Activated CD4-positive, alpha-beta T cell treated with anti-CD3 and anti-CD28 coated beads, Interleukin-2, amount 50 U/mL, for 48 hours (primary cell): ENCODE measurements around the gene PCSK5.
"Not testable (repeated sequence)": the region's sequence is repeated elsewhere in the genome, so short reads cannot be mapped to it uniquely, and the experiment has no call there.

Source experiments
- DNase-seq, 2 experiments: peaks; one replicate each; pipeline ENCODE4 v3.0.0-alpha.2; 2020

Gene PCSK5

GRCh38 chr9:76289703-76290102 lies 399.2 kb downstream of the PCSK5 start:
- no peak for DNase-seq

- DNase-seq: no peak
These were observed 400.1 kb downstream of the PCSK5 start for GRCh38 chr9:76290555-76290954.

- DNase-seq: no peak
These were observed 401.8 kb downstream of the PCSK5 start for GRCh38 chr9:76292246-76292645.

GRCh38 chr9:76292658-76293057 lies 402.2 kb downstream of the PCSK5 start:
- no peak for DNase-seq

GRCh38 chr9:76294301-76294700 lies 403.8 kb downstream of the PCSK5 start:
- DNase-seq: no peak

GRCh38 chr9:76296561-76297310 lies 406.3 kb downstream of the PCSK5 start:
- no peak for DNase-seq

DNA sequence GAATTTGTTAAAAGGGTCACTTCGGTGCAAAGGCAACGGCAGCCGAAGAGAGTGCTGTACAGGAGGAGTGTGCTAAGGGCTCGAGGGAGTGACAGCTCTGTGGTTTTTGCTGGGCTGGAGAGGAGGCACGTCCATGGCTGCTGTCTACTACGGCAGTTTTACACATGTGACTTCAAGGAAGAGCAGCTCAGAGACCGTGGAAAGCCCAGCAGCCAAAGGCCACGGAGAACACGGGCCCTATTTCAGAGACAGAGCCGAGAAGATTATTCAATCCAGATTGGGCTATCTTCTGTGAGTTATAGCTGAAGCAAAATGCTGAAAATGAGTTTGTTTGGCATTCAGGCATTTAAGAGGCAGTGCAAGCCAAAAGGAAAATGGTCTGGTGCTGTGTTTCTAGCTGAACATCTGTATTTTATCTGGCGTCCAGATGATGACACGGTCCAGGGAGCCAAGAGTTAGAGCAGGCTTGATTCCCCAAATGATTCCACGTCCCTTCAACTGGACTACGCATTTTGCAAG lies 407.3 kb downstream of the PCSK5 start:
- no peak for DNase-seq

DNA sequence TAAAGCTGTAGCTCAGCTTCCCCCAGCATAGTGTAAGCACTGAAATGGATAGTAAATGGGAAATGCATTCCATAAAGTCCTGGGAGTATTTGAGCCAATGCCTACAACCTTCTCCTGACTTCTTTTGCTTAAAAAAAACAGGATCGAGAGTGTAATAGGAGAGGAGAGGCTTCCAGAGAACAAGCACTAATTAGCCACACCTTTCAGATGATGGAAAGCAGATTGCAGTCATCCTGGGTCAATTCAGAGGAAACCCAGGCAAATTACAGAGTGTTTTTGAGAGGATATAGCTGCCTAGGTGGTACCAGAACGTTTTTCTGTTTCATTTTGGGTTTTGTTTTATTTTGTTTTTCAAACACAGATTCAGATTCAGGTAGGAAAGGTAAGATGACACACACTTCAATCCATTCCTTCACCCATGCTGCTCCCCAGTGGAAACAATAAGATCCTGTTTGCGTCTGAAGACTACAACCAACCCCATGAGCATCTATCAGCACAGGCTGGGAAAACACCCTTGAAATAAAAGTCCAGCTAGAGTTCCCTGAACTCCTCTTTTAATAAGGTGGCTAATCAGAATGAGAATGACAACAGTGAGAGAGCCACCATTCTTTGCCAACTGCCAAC lies 408.2 kb downstream of the PCSK5 start:
- no peak for DNase-seq

DNA sequence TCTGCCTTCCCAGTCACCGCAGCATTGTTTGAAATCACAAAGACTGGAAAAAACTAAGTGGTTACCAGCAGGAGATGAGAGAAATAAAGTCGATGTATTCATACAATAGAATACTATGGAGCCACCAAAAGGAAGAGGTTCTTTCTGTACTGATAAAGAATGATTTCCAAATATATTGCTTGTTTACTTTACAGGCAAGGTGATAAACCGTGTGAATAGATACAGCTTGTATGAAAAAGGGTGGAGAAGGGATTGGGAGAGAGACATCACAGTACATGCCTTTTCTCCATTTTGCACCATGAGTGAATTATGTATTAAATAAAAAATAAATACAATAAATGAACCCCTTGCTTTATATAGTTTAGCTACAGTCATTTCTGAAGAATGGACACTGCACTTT lies 412.1 kb downstream of the PCSK5 start:
- DNase-seq: no peak

- no peak for DNase-seq
These were observed 412.6 kb downstream of the PCSK5 start for GRCh38 chr9:76302947-76303550.

- DNase-seq: not testable (repeated sequence)
These were observed 416.6 kb downstream of the PCSK5 start for GRCh38 chr9:76307047-76307446.

- no peak for DNase-seq
These were observed 420.1 kb downstream of the PCSK5 start for GRCh38 chr9:76310577-76310976.

GRCh38 chr9:76310991-76311390 lies 420.5 kb downstream of the PCSK5 start:
- no peak for DNase-seq

- DNase-seq: no peak
These were observed 421.1 kb downstream of the PCSK5 start for GRCh38 chr9:76311537-76311936.

- no peak for DNase-seq
These were observed 423.3 kb downstream of the PCSK5 start for GRCh38 chr9:76313771-76314170.

GRCh38 chr9:76314321-76314720 lies 423.8 kb downstream of the PCSK5 start:
- no peak for DNase-seq

DNA sequence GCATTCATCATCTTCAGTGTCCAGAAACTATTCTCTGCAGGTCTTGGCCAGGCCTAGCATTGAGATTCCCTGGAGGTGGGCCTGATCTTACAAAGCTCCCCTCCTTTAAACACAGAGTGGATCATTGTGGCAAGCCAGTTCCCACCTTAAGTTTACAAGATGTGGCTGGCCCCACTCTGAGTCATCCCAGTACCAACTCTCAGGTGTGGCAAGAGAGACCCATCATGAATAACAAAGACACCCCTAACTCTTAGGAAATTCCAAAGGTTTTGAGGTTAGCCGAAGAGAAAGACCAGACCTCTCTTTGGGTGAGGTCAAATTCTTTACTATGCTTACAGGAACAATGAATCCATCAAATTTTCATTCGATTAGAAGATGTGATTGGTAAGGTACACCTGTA lies 425.6 kb downstream of the PCSK5 start:
- no peak for DNase-seq

DNA sequence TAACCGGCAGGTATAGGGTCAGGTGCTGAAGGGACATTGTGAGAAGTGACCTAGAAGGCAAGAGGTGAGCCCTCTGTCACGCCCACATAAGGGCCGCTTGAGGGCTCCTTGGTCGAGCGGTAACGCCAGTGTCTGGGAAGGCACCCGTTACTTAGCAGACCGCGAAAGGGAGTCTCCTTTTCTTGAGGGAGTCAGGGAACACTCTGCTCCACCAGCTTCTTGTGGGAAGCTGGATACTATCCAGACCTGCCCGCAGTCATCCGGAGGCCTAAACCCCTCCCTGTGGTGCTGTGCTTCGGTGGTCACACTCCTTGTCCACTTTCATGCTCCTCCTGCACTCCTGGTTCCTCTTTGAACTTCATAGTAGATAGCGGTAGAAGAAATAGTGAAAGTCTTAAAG lies 429.0 kb downstream of the PCSK5 start:
- DNase-seq: not testable (repeated sequence)

GRCh38 chr9:76321195-76321828 lies 430.8 kb downstream of the PCSK5 start:
- no peak for DNase-seq

GRCh38 chr9:76322810-76323209 lies 432.3 kb downstream of the PCSK5 start:
- DNase-seq: no peak

DNA sequence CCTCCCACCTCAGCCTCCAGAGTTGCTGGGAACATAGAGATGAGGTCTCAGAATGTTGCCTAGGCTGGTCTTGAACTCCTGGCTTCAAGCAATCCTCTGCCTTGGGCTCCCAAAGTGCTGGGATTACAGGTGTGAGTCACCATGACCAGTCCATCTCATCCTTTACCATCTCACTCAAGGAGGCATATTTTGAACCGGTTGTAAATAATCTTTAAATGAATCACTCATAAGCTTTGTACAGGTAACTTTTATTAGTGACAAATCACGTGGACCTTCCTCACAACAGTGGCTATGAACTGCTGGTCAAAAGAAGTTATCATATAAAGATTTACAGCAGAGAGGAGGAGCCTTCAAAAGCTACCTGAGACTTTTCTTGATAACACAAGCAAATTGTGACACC lies 433.0 kb downstream of the PCSK5 start:
- no peak for DNase-seq

DNA sequence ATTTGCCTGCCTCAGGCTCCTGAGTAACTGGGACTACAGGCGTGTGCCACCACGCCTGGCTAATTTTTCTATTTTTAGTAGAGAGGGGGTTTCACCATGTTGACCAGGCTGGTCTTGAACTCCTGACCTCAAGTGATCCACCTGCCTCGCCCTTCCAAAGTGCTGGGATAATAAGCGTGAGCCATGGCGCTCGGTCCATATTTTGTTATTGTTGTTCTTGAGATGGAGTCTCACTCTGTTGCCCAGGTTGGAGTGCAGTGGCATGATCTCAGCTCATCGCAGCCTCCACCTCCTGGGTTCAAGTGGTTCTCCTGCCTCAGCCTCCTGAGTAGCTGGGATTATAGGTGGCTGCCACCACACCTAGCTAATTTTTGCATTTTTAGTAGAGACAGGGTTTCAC lies 433.6 kb downstream of the PCSK5 start:
- DNase-seq: not testable (repeated sequence)

DNA sequence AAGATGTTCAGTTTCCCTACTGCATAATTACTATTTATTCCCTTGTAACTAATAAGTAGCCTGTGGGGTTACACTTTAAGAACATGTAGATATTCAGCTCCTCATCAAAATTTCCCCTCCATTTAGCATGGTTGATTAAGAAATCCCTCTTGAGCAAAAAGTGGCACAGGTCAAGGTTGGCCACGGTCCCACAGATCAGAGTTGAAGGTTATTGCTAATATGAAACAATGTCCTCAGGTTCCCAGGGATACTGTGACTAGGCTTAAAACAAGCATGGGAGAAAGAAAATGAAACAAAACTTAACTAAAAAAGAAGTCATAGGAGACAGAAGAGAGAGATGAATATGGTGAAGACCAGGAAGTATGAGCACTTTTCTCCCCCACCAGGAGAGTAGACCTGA lies 439.6 kb downstream of the PCSK5 start:
- no peak for DNase-seq

DNA sequence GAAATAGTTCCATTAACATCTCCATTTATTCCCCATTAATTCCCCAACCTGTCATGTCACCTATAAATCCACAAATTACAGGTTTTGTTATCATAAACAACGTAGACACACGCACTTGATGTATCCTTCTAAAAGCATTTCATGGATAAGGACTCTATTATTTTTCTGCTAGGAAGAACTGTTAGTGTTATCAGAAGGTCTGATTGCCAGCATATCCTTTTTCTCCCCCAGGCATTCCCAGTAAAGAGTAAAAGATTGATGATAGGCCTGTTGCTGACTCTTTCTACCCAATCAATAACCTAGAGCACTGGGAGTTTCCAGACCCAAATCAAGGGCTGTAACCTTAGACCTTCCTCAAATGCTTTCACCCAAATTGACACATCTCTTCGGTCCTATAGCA lies 442.9 kb downstream of the PCSK5 start:
- no peak for DNase-seq
